T-helper 17 cell (primary cell): Measurements from ENCODE around the gene PPIA. TPM values are rescaled to one million over a fixed set of nuclear protein-coding genes. Genes with fewer than 3 reads are reported as not detected.
"Not testable (repeated sequence)": the region's sequence is repeated elsewhere in the genome, so short reads cannot be mapped to it uniquely, and the experiment has no call there.

Experiments
- ATAC-seq: fragments of 150-1000 bp; cut with Tn5 transposase; 2 replicates; pipeline ENCODE4 v1.10.0; 2021; ENCODE audit warnings: mild to moderate bottlenecking, moderate library complexity
- DNase-seq, 3 donors: peaks; one replicate each; pipeline versions ENCODE4 v3.0.0 to v3.0.0-alpha.2; 2020 to 2021
- H3K9me3 ChIP-seq: one replicate; pipeline ENCODE4 v1.7.0; 2013; ENCODE audit warnings: low read length, mild to moderate bottlenecking; ENCODE audit not compliant: control insufficient read depth, poor library complexity, severe bottlenecking
- H3K27ac Mint-ChIP-seq: one replicate; pipeline ENCODE4 v1.8.0; 2022; ENCODE audit warnings: mild to moderate bottlenecking, moderate library complexity, mixed read lengths
- H3K27me3 Mint-ChIP-seq: one replicate; pipeline ENCODE4 v1.8.0; 2022; ENCODE audit warnings: mixed read lengths
- H3K36me3 Mint-ChIP-seq: one replicate; pipeline ENCODE4 v1.8.0; 2022; ENCODE audit warnings: low read depth, mixed read lengths
- H3K4me1 Mint-ChIP-seq: one replicate; pipeline ENCODE4 v1.8.0; 2022; ENCODE audit warnings: mild to moderate bottlenecking, mixed read lengths
- H3K4me3 Mint-ChIP-seq: one replicate; pipeline ENCODE4 v1.8.0; 2022; ENCODE audit warnings: mild to moderate bottlenecking, moderate library complexity, mixed read lengths
- total RNA-seq, 4 donors: library from RNA in 2 of 4; stranded (reverse) in 2 of 4; gene quantifications; one replicate each; pipeline ENCODE4 v1.2.3 and lab custom pipeline; 2022 to 2026

The PPIA gene
- total RNA-seq, 2 donors from 2014 or later = 691 to 692 TPM

GRCh38 chr7:44767912-44768627 lies 28.4 kb upstream of the PPIA start:
- DNase-seq (no peak), ATAC-seq (peak; percentile 84)
- H3K4me3 Mint-ChIP-seq = peak overlapping the region; percentile 76
- H3K36me3 Mint-ChIP-seq = peaks cover 3% of the 10 kb centered on the region
- H3K9me3 ChIP-seq = no peaks in the 10 kb centered on the region
- peak overlapping the region; percentile 92 for H3K27ac Mint-ChIP-seq
- H3K4me1 Mint-ChIP-seq = peaks cover 37% of the 10 kb centered on the region
- no peaks in the 10 kb centered on the region for H3K27me3 Mint-ChIP-seq

DNA sequence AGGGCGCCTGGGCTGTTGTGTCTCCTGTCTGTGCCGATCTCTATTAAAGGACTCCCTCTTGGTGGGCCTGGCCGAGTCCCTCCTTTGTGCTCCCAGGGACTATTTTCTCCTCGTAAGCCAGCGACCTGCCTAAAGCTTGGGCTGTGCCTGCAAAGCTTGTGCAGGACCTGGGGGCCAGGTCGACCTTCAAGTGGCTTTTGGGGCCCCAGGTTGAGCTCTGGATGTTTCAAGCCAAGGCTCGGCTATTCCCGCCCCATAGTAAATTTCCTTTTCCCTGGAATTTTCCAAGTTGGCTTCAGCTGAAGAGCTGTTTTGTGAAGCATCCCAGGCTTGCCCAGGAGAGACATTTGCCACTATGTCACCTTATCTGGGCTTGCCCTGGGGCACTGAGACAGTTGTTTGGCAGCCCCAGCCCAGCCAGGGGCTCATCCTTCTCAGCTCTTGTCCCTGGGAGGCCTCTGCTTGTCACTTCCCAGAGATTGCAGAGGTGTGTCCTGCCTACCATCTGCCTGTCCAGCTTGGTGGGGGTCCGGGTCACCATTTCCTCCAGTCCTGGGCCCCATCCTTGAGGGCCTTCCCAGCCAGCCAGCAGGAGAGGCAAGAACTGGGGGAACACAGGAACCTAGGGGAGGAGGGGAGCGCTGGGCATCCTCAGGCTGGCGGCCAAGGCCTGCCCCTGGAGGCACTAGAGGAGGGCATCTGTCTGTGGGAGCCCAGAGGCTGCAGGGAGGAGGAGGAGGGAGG lies 27.7 kb upstream of the PPIA start:
- no peaks in the 10 kb centered on the region for H3K9me3 ChIP-seq
- Mint-ChIP-seq H3K4me1 (peaks cover 37% of the 10 kb centered on the region), H3K27ac (peak overlapping the region; percentile 92), H3K4me3 (peak overlapping the region; percentile 76), H3K27me3 (no peaks in the 10 kb centered on the region), H3K36me3 (peaks cover 3% of the 10 kb centered on the region)
- ATAC-seq = no peak
- DNase-seq = no peak

- Mint-ChIP-seq H3K4me1 (peaks cover 37% of the 10 kb centered on the region), H3K27me3 (no peaks in the 10 kb centered on the region), H3K4me3 (peak overlapping the region; percentile 68), H3K27ac (peak overlapping the region; percentile 92), H3K36me3 (peaks cover 3% of the 10 kb centered on the region)
- H3K9me3 ChIP-seq = no peaks in the 10 kb centered on the region
- DNase-seq (no peak), ATAC-seq (no peak)
Measured at GRCh38 chr7:44769376-44769775, 27.1 kb upstream of the PPIA start.

GRCh38 chr7:44769776-44770294 lies 26.6 kb upstream of the PPIA start:
- Mint-ChIP-seq H3K27me3 (no peaks in the 10 kb centered on the region), H3K4me3 (peak overlapping the region; percentile 68), H3K36me3 (peaks cover 3% of the 10 kb centered on the region), H3K4me1 (peaks cover 37% of the 10 kb centered on the region), H3K27ac (peak overlapping the region; percentile 92)
- ATAC-seq (peak; percentile 48), DNase-seq (no peak)
- H3K9me3 ChIP-seq = no peaks in the 10 kb centered on the region

DNA sequence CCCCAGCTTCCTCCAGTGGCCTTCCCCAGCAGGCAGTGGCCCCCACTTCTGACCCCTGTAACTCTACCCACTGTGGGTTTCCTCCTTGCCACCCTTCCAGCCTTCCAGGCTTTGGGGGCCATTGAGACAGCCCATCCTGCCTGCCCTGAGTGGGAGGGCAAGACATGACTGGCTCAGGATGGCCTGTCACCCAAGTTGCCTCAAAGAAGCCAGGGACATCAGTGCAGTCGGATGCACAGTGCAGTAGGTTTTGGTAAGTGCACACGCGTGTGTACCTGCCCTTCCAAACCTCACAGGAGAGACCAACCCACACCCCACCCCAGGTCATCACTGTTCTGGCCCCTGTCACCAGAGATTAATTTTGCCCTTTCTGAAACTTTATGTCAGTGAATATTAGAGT lies 25.1 kb upstream of the PPIA start:
- DNase-seq (no peak), ATAC-seq (no peak)
- H3K27ac Mint-ChIP-seq = peak overlapping the region; percentile 92
- no peaks in the 10 kb centered on the region for H3K9me3 ChIP-seq
- peaks cover 37% of the 10 kb centered on the region for H3K4me1 Mint-ChIP-seq
- H3K4me3 Mint-ChIP-seq = no peak overlapping the region
- no peaks in the 10 kb centered on the region for H3K27me3 Mint-ChIP-seq
- H3K36me3 Mint-ChIP-seq = peaks cover 3% of the 10 kb centered on the region

- Mint-ChIP-seq H3K4me1 (peaks cover 37% of the 10 kb centered on the region), H3K4me3 (no peak overlapping the region), H3K27ac (no peak overlapping the region), H3K36me3 (peaks cover 3% of the 10 kb centered on the region), H3K27me3 (no peaks in the 10 kb centered on the region)
- DNase-seq (no peak), ATAC-seq (no peak)
- H3K9me3 ChIP-seq = no peaks in the 10 kb centered on the region
Measured at GRCh38 chr7:44772440-44772839, 24.0 kb upstream of the PPIA start.

- Mint-ChIP-seq H3K36me3 (peaks cover 3% of the 10 kb centered on the region), H3K4me1 (peaks cover 34% of the 10 kb centered on the region), H3K27me3 (no peaks in the 10 kb centered on the region), H3K27ac (no peak overlapping the region), H3K4me3 (no peak overlapping the region)
- DNase-seq = no peak
- H3K9me3 ChIP-seq = no peaks in the 10 kb centered on the region
- ATAC-seq = no peak
Measured at GRCh38 chr7:44772867-44773266, 23.6 kb upstream of the PPIA start.

GRCh38 chr7:44774486-44774885 lies 22.0 kb upstream of the PPIA start:
- H3K27me3 Mint-ChIP-seq, H3K36me3 Mint-ChIP-seq, ATAC-seq, H3K27ac Mint-ChIP-seq, H3K9me3 ChIP-seq, H3K4me3 Mint-ChIP-seq, DNase-seq: not testable (repeated sequence)
- H3K4me1 Mint-ChIP-seq = peaks cover 19% of the 10 kb centered on the region

GRCh38 chr7:44775383-44776107 lies 20.9 kb upstream of the PPIA start:
- no peaks in the 10 kb centered on the region for H3K27me3 Mint-ChIP-seq
- DNase-seq = no peak
- peak overlapping the region; percentile 11 for H3K27ac Mint-ChIP-seq
- peaks cover 9% of the 10 kb centered on the region for H3K4me1 Mint-ChIP-seq
- no peak for ATAC-seq
- no peak overlapping the region for H3K4me3 Mint-ChIP-seq
- H3K36me3 Mint-ChIP-seq = no peaks in the 10 kb centered on the region
- H3K9me3 ChIP-seq = no peaks in the 10 kb centered on the region

- no peak for ATAC-seq
- Mint-ChIP-seq H3K27ac (no peak overlapping the region), H3K4me3 (no peak overlapping the region), H3K4me1 (peaks cover 3% of the 10 kb centered on the region), H3K27me3 (no peaks in the 10 kb centered on the region), H3K36me3 (no peaks in the 10 kb centered on the region)
- DNase-seq = no peak
- H3K9me3 ChIP-seq = no peaks in the 10 kb centered on the region
Measured at GRCh38 chr7:44776211-44776610, 20.3 kb upstream of the PPIA start.

DNA sequence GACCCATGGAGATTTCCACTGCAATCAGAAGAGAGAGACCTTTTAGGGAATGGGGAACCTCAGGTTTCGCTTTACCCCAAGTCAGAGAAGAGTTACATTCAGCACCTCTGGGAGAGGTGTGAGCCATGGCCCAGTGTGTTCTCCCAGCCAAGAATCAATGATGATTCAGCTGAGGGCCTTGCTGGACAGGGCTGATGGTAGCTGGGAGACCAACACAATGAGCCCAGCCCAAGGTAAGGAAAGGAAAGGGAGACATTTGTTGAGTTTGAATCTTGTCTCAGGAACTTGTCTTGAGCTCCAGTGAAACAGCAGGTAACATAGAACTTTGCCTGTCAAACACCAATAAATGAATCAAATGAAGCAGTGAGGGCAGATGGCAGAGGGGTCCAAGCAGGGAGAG lies 14.0 kb upstream of the PPIA start:
- no peak for ATAC-seq
- no peak overlapping the region for H3K27ac Mint-ChIP-seq
- no peak for DNase-seq
- no peaks in the 10 kb centered on the region for H3K27me3 Mint-ChIP-seq
- no peaks in the 10 kb centered on the region for H3K36me3 Mint-ChIP-seq
- no peaks in the 10 kb centered on the region for H3K9me3 ChIP-seq
- H3K4me3 Mint-ChIP-seq = no peak overlapping the region
- H3K4me1 Mint-ChIP-seq = no peaks in the 10 kb centered on the region

DNA sequence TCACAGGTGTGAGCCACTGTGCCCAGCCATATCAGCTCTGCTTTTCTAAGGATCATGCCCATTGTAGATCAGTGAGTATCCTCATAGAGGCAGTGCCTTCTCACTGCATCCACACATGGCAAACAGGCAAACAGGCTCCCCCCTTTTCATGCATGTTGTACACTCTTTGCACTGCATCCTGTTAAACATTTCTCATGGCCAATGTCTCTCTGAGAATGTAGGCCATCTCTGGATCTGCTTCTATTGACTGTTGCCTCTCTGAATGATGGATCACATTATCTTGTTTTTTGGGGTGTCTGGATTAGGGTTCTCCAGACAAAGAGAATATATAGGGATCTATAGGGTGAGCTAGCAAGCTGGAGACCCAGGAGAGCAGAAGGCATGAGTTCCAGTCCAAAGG lies 13.1 kb upstream of the PPIA start:
- ATAC-seq (no peak), DNase-seq (no peak)
- H3K36me3 Mint-ChIP-seq = no peaks in the 10 kb centered on the region
- H3K27ac Mint-ChIP-seq = no peak overlapping the region
- no peak overlapping the region for H3K4me3 Mint-ChIP-seq
- no peaks in the 10 kb centered on the region for H3K27me3 Mint-ChIP-seq
- no peaks in the 10 kb centered on the region for H3K9me3 ChIP-seq
- no peaks in the 10 kb centered on the region for H3K4me1 Mint-ChIP-seq

- ATAC-seq (no peak), DNase-seq (no peak)
- H3K27me3 Mint-ChIP-seq = no peaks in the 10 kb centered on the region
- no peak overlapping the region for H3K4me3 Mint-ChIP-seq
- no peaks in the 10 kb centered on the region for H3K36me3 Mint-ChIP-seq
- no peaks in the 10 kb centered on the region for H3K4me1 Mint-ChIP-seq
- no peak overlapping the region for H3K27ac Mint-ChIP-seq
- no peaks in the 10 kb centered on the region for H3K9me3 ChIP-seq
Measured at GRCh38 chr7:44784364-44784763, 12.1 kb upstream of the PPIA start.
